HG02642 (cell line): Measurements from ENCODE around the gene PITPNC1.
"Not testable (repeated sequence)": the region's sequence is repeated elsewhere in the genome, so short reads cannot be mapped to it uniquely, and the experiment has no call there.

Experiments
- ATAC-seq: cut with Tn5 transposase; IDR thresholded peaks from one replicate; pipeline ENCODE4 v1.9.1; 2021; ENCODE audit warnings: mild to moderate bottlenecking; ENCODE audit not compliant: unreplicated experiment, poor library complexity

The PITPNC1 gene

DNA sequence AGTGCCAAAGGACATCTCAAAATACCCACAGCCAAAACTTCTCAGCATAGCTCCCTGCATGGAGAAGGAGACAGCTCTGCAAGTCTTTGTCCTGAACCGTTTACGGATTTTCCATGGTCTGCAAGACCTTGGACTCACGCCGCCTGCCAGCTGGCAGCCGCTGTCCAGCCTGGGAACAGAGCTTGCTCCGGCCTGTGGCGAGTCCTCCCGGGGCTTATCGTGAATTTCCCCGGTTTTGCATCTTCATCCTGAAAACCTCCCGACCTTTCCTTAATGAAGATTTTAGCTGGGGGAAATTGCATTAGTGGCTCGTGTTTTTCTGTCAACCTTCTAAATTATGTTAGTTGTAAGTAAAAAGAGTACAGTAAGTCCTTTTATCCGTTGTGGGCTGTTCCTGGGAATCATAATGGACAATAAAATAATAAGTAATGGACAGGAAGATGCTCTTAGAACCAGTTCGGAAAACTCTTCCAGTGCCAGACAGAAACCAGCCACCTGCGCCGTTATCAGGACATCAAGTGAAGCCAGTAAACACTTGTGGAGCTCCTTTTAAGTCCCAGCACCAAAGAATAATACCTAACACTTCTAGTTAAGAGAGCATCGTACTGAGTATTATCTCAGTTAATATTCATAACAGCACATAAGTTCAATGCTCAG lies 228.3 kb downstream of the PITPNC1 start:
- no peak for ATAC-seq

DNA sequence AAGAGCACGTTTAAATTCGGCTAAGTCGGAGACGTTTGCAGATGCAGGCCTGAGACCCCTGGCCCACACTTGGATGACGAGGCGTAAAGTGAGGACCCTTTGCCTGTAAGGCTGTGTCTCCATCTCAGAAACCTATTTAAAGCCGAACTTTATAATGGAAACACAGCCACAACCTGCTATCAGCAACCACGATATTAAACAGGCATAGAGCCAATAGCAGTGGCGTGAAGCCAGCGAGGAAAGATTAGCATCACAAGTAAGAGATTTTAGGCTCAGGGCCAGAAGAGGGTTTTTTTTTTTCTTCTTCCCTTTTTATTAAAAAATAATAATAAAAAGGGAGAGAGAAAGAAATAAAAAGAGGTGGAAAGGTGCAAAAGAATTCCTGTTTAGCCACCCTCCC lies 229.4 kb downstream of the PITPNC1 start:
- no peak for ATAC-seq

DNA sequence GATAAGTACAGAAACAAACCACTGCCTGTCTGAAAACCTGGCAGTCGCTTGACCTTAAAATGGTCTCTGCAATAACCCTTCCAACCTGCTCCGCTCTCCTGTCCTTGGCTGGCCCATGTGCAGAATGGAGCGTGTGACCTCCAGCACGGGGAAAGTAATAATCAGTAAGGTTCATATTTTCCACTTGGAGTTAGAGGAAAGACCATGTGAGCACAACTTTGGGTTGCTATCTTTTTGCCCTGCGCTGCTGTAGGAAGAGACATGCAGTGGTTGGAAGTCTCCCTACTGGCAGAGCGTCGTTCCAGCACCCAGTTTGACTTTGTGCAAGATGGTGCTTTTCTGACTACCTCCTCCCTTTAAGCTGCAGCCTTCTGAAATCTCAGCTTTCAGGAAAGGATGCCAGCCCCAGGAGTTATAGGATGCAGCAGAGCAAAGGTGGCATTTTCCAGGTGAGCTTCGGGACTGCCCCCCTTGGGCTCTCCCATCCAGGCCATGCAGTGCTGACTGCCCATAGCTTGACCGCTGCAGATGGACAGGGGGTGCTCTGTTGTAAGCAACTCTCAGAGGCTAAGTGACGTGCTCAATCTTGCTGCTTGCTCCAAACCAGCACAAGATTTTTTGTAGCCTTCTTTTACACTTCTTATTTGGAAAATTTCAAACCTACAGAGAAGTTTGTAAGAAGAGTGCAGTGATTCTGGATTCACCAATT lies 230.0 kb downstream of the PITPNC1 start:
- ATAC-seq = no peak

DNA sequence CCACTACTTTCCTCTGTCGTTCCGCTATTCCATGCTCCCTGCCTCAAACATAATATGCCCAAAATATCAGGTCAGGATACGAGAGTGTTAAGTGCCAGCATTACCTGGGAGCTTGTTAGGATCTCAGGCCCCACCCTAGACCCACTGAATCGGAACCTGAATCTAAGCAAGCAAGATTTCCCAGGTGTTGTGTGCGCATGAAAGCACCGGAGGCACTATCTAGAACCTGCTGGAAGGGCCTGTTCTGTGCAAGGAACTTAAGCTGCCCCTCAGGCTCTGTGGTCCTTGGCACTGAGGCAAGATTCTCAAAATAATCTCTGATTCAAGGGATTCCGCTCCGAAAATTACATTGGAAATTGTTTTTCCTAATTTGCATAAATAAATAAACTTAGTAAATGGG lies 233.0 kb downstream of the PITPNC1 start:
- ATAC-seq = no peak

DNA sequence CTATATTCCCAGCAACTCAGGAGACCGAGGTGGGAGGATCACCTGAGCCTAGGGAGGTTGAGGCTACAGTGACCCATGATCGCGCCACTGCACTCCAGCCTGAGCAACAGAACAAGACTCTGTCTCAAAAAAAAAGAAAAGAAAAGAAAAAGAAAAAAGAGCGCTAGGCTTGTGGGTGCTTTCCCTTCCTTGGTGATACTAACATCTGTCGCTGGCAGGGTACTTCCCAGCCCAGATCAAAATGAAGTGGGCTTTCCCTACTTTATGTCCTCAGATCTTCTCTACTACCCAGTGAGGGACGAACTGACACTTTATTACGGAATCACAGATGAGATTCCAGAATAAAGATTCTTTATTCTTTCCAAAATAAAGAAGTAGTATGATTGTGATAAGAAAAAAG lies 236.9 kb downstream of the PITPNC1 start:
- ATAC-seq = no peak

DNA sequence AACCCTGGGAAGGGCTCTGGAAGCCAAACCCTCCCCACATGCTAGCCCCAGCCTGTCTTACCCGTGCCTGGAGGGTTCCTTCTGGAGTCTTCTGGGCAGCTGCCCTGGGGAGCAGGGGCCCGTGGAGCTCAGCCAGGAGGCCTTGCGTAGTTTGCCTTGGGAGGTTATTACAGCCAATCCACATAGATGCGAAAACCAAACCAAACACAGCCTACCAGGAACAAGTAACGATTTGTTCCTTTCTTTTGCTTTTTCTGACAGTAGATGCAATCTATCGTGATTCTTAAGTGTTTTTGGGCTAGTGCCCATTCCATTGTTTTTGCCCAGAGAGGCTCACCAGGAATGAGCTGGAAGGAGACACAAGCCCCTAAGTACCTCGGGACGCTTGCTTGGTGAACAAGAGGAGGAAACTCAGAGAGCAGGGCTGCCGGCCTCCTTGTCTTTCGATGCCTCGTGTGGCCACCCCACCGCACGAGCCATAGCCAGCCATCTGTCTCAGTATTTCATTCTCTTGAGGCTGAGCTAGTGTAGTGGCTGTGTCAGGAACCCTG lies 238.0 kb downstream of the PITPNC1 start:
- ATAC-seq = no peak

DNA sequence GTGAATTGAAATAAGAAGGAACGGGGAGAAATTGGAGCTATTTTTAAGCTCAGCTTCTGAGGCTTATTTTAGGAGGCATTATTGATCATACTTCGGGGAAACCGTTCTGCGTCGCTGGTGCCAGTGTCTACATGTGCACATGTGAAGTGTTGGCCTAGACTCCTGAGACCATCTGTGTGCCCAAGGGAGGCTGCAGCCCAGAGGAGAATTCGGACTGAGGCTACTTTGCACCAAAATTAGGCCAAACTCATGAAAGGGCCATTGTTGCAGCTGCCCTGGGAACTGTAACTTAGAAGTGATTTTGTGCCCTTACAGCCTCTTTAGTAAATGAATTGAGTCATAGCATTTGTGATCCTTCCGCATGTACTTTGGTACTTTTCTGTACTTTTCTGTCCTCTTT lies 238.7 kb downstream of the PITPNC1 start:
- ATAC-seq = no peak

DNA sequence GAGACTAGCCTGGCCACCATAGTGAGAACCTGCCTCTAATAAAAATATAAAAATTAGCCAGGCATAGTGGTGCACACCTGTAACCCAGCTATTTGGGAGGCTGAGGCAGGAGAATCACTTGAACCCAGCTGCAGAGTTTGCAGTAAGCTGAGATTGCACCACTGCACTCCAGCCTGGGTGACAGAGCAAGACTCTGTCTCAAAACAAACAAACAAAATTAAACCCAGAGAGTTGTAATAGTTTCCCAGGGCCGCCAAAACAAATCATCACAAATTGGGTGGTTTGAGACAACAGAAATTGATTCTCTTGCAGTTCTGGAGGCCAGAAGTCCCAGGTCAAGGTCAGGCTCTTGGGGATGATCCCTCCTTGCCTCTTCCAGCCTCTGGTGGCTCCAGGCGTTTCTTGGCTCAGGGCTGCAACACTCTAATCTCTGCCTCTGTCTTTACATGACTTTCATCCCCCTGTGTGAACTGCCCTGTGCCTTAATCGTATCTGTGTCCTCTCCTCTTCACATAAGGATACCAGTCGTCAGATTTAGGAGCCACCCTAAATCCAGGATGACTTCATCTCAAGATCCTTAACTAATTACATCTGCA lies 240.3 kb downstream of the PITPNC1 start:
- ATAC-seq = no peak

DNA sequence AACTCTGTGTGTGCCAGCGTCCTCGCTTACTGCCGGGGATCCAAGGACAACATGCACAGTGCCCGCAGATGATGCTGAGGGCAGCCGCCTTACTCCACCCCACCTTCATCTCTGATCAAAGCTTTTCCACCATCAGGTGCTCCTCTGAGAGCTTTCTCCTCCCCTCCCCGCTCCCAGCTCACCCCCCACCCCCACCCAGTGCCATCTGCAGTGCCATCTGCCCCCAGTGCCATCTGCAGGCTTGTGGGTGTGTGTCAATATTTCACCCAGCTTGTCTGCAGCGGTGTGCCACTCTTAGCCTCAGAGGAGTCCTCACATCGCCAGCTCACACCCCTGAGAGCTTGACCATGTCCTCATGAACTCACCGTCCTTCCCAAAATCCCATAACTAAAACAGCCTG lies 242.5 kb downstream of the PITPNC1 start:
- no peak for ATAC-seq

DNA sequence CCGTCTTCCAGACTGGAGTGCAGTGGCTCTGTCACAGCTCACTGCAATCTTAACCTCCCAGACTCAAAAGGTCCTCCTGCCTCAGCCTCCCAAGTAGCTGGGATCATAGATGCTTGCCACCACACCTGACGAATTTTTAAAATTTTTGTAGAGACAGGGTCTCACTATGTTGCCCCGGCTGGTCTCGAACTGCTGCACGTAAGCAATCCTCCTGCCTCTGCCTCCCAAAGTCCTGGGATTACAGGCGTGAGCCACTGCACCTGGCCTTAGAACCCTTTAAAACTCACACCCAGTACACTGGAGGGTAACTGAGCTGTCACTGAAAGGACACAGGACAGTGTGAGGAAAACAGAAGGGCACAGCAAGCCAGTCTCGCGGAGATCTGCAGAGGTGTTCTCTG lies 243.0 kb downstream of the PITPNC1 start:
- no peak for ATAC-seq

DNA sequence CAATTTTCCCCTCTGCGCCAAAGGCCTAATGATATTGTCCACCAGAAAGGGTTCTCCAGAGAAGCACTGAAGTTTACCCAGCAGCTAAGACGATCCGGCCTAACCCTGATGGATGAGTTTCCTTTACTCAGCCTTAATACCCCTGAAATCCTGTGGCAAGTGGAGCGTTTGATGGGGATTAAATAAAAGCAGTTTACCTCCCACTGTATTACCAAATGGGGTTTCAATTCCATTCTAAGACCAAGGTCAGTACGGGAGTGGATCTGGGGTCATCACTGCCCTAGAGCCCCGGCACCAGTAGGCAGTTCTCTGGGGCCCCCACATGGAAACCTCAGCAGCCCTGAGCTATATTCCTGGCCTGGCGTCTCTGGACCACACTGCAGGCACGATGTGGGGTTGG lies 243.6 kb downstream of the PITPNC1 start:
- no peak for ATAC-seq

DNA sequence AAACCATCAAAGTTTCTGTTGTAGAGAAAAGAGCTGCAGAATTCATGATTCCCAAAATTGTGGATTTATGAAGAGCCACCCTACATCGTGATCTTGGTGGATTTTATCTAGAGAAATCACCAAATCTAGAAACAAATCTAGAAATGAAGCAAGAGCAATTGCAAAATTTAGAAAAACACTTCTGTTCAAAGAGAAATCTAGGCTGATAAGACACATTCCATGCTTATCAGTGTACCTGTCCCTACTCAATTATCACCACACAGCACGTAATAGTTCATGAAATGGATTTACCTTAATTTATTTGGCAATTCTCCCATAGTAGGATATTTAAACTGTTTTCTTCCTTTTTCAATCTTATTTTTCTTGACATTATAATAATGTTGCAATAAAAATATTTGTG lies 246.7 kb downstream of the PITPNC1 start:
- no peak for ATAC-seq

DNA sequence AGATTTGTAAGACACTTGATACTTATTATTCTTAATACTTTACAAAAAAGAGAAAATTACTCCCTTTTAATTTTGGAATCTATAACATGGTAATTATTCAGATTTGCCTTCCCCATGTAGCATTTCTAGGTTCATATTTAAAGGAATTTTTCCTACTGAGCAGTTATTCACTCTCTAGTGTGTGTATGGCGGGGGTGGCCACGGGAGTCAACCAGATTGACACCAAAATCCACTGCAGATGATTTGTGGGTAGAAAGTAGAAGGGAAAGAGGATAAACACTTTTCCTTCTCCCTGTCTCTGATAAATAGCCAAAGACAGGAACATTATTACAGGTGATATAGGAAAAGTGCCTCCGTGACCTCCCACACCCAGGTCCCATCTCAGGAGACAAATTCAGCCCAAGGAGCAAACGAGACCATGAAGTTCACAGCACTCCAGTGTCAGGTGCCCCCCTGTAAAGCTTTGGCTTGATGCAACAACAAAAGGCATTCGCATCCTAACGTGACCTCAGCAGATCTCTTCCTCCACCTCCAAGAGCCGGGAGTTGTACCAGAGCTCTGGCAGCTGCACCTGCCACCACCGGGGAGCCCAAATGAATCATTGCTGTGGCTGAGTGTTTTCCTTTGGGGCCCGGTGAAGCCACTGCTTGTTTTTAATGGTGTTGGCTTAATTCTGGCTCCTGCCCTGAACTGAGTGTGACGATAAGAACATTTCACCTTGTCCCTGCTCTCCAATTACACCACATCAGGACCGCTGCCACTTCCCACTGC lies 248.0 kb downstream of the PITPNC1 start:
- no peak for ATAC-seq

DNA sequence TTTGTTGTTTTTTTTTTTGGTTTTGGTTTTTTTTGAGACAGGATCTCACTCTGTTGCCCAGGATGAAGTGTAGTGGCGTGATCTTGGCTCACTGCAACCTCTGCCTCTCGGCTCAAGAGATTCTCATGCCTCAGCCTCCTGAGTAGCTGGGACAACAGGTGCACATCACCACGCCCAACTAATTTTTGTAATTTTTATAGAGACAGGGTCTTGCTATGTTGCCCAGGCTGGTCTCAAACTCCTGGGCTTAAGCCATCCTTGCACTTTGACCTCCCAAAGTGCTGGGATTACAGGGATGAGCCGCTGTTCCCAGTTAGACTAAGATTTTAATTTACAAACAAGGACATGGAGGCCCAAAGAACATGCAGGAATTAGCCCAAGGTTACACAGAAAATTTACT lies 248.9 kb downstream of the PITPNC1 start:
- no peak for ATAC-seq

DNA sequence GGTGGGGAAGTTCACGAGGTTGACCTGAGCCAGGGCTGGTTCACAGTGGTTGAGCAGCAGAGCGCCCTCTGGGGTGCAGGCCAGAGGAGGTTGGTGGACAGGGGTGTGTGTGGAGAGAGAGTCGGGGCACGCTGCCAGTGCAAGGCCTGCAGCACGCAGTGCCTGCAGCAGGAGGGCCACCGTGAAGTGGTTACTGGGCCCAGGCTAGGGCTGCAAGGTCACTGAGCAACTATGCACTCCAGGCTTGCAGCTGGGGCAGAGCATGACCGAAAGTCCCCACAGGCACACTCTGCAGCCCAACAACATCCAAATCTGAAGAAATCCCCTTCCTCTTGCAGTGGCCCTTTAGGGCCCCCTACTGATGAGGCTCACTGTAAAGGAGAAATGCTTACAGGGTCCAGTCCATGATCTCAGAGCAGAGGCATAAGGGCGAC lies 251.5 kb downstream of the PITPNC1 start:
- ATAC-seq = no peak

DNA sequence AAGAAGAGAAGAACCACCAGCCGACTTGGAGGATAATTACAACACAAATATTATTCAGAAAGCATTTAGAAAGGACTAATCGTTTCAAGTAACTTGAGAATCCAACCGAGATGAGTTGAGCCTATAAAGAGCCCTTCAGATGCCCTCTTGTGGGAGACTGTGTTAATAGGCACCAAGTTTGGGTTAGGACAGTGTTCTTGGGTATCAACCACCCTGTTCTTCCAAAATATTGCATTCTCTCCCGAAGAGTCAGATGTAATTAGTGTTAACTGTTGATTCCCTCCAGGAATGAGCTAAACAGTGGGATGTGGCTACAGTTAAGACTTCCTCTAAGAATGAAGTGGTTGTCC lies 252.9 kb downstream of the PITPNC1 start:
- ATAC-seq = no peak

DNA sequence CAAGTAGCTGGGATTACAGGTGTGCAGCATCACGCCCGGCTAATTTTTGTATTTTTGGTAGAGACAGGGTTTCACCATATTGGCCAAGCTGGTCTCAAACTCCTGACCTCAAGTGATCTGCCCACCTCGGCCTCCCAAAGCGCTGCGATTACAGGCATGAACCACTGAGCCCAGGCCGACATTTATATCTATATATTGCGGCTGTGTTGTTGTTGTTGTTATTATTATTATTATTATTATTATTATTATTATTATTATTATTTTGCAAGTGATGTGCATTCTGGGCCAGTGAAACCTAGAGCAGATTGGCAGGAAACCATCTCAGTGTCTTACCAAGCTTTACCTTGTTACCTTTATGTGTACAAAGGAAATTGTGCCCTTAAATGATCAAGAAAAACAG lies 253.8 kb downstream of the PITPNC1 start:
- not testable (repeated sequence) for ATAC-seq

DNA sequence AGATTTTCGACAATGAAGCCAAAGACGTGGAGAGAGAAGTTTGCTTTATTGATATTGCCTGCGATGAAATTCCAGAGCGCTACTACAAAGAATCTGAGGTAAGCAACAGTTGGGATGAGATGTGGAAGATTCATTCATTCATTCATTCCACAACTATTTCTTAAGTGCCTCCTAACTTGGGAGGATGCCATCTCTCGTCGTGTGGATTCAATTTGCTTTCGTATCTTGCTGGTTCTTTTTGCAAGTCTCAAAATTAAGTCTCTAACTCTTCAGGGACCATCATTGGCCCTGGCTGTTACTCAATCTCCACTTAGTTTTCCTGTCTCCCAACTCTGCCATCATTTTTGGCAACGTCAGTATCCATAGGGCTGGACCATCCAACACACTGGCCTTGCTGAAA lies 255.1 kb downstream of the PITPNC1 start:
- ATAC-seq = no peak

DNA sequence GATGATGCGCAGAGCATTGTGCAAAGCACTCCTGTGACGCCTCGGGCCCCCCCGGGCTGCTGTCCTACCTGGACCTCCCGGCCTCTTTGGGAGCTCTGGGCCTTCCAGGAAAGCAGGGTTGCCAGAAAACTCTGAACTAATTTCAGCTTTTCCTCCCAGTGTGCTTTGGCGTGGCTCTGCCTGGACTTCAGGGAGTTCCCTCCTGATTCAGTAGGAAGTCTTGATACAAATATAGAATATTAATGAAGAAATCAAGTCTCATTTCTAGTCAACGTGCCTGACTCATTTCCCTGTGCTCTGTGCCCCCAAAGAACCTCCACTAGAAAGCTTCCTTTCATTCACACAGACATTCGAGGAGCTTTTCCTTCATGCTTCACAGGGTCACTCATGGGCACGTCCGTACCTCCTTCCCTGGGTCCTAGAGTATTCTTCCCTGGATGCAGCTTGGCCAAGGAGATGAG lies 256.7 kb downstream of the PITPNC1 start:
- ATAC-seq = no peak

DNA sequence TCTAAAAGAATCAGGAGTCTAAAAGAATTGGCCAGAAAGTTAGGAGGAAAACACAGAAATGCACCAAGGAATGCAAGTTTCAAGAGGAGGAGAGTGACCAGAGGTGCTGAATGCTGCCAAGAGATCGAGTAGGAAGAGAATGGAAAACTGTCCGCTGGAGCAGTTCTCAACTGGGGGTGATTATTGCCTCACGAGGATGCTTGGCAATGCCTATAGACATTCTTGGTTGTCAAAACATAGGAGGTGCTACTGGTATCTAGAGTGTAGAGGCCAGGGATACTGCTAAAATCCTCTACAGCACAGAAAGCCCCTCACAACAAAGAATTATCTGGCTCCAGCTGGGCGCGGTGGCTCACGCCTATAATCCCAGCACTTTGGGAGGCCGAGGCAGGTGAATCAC lies 258.6 kb downstream of the PITPNC1 start:
- no peak for ATAC-seq

DNA sequence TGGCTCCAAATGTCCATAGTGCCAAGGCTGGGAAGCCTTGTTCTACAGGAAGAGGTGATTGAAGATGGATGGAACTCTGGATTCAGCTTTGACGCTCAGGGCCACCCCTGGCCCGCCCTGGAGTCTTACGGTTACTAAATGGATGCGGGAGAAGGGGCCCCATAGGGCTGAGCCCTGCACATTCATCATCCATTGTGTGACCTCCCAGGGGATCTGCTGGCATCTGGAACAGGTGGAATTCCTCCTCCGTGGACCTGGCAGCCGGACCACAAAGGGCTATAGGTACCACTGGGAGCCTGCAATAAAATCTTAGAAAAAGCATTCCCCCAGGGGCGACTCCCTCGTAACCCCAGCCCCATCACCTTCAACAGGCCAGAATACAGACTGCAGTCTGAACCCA lies 259.2 kb downstream of the PITPNC1 start:
- no peak for ATAC-seq
